HG03097 (cell line): ENCODE results near the gene TRABD2B.

Experiments used
- ATAC-seq: cut with Tn5 transposase; IDR thresholded peaks from one replicate; pipeline ENCODE4 v1.9.1; 2021; ENCODE audit not compliant: unreplicated experiment, low FRiP score

TRABD2B gene

GRCh38 chr1:47914952-47915676, 82.1 kb downstream of the TRABD2B start:
- no peak for ATAC-seq

GRCh38 chr1:47914218-47914938, 82.8 kb downstream of the TRABD2B start:
- no peak for ATAC-seq

GRCh38 chr1:47913225-47913823, 83.9 kb downstream of the TRABD2B start:
- no peak for ATAC-seq

GRCh38 chr1:47912756-47913155, 84.4 kb downstream of the TRABD2B start:
- no peak for ATAC-seq

GRCh38 chr1:47911892-47912291, 85.3 kb downstream of the TRABD2B start:
- no peak for ATAC-seq

- no peak for ATAC-seq
These were observed 85.8 kb downstream of the TRABD2B start for GRCh38 chr1:47911424-47911823.

- no peak for ATAC-seq
These were observed 88.9 kb downstream of the TRABD2B start for GRCh38 chr1:47908258-47908657.

GRCh38 chr1:47907177-47907528, 90.0 kb downstream of the TRABD2B start:
- no peak for ATAC-seq

- no peak for ATAC-seq
These were observed 90.5 kb downstream of the TRABD2B start for GRCh38 chr1:47906527-47907176.

GRCh38 chr1:47906009-47906432, 91.2 kb downstream of the TRABD2B start:
- ATAC-seq: no peak

GRCh38 chr1:47903723-47904122, 93.5 kb downstream of the TRABD2B start:
- no peak for ATAC-seq

- ATAC-seq: no peak
These were observed 96.1 kb downstream of the TRABD2B start for GRCh38 chr1:47901001-47901575.

- no peak for ATAC-seq
These were observed 98.9 kb downstream of the TRABD2B start for GRCh38 chr1:47898133-47898845.

GRCh38 chr1:47895279-47896125, 101.7 kb downstream of the TRABD2B start:
- no peak for ATAC-seq

- ATAC-seq: no peak
These were observed 102.5 kb downstream of the TRABD2B start for GRCh38 chr1:47894410-47895278.

- no peak for ATAC-seq
These were observed 103.8 kb downstream of the TRABD2B start for GRCh38 chr1:47893412-47893811.

GRCh38 chr1:47890779-47891178, 106.4 kb downstream of the TRABD2B start:
- ATAC-seq: no peak

- no peak for ATAC-seq
These were observed 108.9 kb downstream of the TRABD2B start for GRCh38 chr1:47888294-47888629.
